Breast epithelium (tissue), 4 donors: Measurements from ENCODE around the gene CNFN. TPM values are rescaled to one million over a fixed set of nuclear protein-coding genes. Genes with fewer than 3 reads are reported as not detected.

ENCODE experiments used
- DNase-seq, 2 donors: peaks; one replicate each; pipeline ENCODE4 v3.0.0-alpha.2; 2019; ENCODE audit warnings: low spot score in 2 of 2
- H3K27ac ChIP-seq, 2 donors: fragments of 200-600 bp; sonication (generic) in 1 of 2; one replicate each; pipeline ENCODE4 v1.5.1; 2016 to 2019; ENCODE audit warnings: mild to moderate bottlenecking in 1 of 2
- H3K27me3 ChIP-seq, 2 donors: fragments of 200-600 bp; sonication (generic) in 1 of 2; one replicate each; pipeline versions ENCODE4 v1.5.1 to v1.6.0; 2017 to 2019; ENCODE audit warnings: control low read depth in 1 of 2, mild to moderate bottlenecking in 1 of 2
- H3K36me3 ChIP-seq: fragments of 200-600 bp; one replicate; pipeline ENCODE4 v1.5.1; 2019
- H3K4me1 ChIP-seq, 2 donors: fragments of 200-600 bp; sonication (generic); one replicate each; pipeline ENCODE4 v1.5.1; 2016 to 2019; ENCODE audit warnings: control low read depth in 1 of 2
- H3K4me3 ChIP-seq, 3 donors: fragments of 200-600 bp; sonication (generic); 1 replicate in 2 of 3; 2 replicates in 1 of 3; pipeline ENCODE4 v1.5.1; 2016 to 2019; ENCODE audit warnings: mild to moderate bottlenecking in 3 of 3, moderate library complexity in 2 of 3
- H3K9me3 ChIP-seq, 2 donors: fragments of 200-600 bp; sonication (generic) in 1 of 2; one replicate each; pipeline ENCODE4 v1.5.1; 2016 to 2019; ENCODE audit warnings: control low read depth in 1 of 2
- POLR2A ChIP-seq: fragments of 450-650 bp; IDR thresholded peaks from one replicate; pipeline ENCODE4 v1.6.1; 2016; ENCODE audit warnings: antibody characterized with exemption, mild to moderate bottlenecking, moderate library complexity
- POLR2AphosphoS5 ChIP-seq, 3 donors: sonication (generic); formaldehyde crosslinking; IDR thresholded peaks; one replicate each; pipeline ENCODE4 v1.6.1; 2017; ENCODE audit warnings: antibody characterized with exemption in 3 of 3
- intact Hi-C: fragments of 100-400 bp; cut with DNase I; formaldehyde crosslinking; loops from one replicate; pipeline ENCODE4 v1.15.1; 2023; ENCODE audit warnings: low total_unique reads
- total RNA-seq, 3 donors: library from RNA; depleted of rRNA; stranded (reverse); fragments of >200 nt; gene quantifications; one replicate each; pipeline ENCODE4 v1.1.0, GENCODE V29; 2016
- TF ChIP-seq, protein P1 (sequence below), 3 donors: fragments of 450-650 bp; IDR thresholded peaks; one replicate each; pipeline ENCODE4 v1.5.1; 2016 to 2017; ENCODE audit warnings: antibody characterized with exemption in 3 of 3, mild to moderate bottlenecking in 3 of 3, moderate library complexity in 3 of 3

CNFN gene
- total RNA-seq, 3 donors from 2014 or later: 2.6 to 4.8 (median 3.0) TPM

DNA sequence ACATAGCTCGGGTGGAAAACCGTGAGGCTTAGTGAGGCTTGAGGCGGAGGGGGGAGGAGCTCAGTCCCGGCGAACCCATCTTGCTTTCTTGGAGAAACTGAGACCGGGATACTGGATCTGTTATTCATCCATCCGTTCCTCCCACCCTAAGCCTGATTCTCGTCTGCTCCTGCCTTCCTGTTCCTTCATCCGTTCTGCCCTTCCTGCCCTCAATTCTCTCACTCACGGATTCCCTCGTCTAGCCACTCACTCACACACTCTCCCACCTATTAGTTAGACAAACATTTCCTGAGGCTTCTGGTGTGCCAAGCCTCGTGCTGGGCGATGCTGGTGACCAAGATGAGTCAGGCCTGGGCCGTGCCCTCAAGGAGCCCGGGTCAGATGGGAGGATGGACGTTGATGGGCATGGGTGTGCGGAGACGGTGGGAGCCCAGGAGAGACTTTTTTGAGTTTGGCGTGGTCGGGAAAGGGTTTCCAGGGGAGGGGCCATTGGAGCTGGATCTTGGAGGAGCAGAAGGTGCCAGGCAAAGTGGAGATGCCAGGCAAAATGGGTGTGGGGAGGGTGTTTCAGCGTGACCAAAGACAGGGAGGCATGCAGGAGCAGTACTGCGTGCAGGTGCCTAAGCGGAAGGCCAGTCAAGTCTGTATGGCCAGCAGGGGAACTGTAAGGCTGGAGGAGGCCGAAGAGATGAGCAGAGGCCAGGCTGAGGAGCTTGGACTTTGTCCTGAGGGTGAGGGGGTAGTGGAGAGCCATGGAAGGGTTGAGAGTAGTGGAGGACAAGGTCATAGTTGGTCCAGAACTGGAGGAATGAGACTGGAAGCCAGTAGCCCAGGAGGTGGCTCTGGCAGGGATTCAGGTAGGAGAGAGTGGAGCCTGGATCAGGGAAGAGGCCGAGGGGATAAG is 7.4 kb upstream of the CNFN start:
- Histone ChIP-seq H3K4me3 (peak overlapping the region; percentile 44 to 67 (median 55)), H3K36me3 (no peaks in the 10 kb centered on the region), H3K9me3 (no peaks in the 10 kb centered on the region), H3K4me1 (peaks cover 5 to 7% of the 10 kb centered on the region in 2 donors), H3K27me3 (no peaks in the 10 kb centered on the region), H3K27ac (peak overlapping the region; percentile 98 to 99)
- intact Hi-C loops: no loop called here
- DNase-seq: peak in 1 of 2 donors; percentile 25
- TF ChIP-seq POLR2A (no peak), POLR2AphosphoS5 (IDR thresholded peaks at IDR 0.05) (peak in 1 of 3 donors; percentile 9)
- TF ChIP-seq, protein P1, sequence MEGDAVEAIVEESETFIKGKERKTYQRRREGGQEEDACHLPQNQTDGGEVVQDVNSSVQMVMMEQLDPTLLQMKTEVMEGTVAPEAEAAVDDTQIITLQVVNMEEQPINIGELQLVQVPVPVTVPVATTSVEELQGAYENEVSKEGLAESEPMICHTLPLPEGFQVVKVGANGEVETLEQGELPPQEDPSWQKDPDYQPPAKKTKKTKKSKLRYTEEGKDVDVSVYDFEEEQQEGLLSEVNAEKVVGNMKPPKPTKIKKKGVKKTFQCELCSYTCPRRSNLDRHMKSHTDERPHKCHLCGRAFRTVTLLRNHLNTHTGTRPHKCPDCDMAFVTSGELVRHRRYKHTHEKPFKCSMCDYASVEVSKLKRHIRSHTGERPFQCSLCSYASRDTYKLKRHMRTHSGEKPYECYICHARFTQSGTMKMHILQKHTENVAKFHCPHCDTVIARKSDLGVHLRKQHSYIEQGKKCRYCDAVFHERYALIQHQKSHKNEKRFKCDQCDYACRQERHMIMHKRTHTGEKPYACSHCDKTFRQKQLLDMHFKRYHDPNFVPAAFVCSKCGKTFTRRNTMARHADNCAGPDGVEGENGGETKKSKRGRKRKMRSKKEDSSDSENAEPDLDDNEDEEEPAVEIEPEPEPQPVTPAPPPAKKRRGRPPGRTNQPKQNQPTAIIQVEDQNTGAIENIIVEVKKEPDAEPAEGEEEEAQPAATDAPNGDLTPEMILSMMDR (IDR thresholded peaks at IDR 0.05): no peak

DNA sequence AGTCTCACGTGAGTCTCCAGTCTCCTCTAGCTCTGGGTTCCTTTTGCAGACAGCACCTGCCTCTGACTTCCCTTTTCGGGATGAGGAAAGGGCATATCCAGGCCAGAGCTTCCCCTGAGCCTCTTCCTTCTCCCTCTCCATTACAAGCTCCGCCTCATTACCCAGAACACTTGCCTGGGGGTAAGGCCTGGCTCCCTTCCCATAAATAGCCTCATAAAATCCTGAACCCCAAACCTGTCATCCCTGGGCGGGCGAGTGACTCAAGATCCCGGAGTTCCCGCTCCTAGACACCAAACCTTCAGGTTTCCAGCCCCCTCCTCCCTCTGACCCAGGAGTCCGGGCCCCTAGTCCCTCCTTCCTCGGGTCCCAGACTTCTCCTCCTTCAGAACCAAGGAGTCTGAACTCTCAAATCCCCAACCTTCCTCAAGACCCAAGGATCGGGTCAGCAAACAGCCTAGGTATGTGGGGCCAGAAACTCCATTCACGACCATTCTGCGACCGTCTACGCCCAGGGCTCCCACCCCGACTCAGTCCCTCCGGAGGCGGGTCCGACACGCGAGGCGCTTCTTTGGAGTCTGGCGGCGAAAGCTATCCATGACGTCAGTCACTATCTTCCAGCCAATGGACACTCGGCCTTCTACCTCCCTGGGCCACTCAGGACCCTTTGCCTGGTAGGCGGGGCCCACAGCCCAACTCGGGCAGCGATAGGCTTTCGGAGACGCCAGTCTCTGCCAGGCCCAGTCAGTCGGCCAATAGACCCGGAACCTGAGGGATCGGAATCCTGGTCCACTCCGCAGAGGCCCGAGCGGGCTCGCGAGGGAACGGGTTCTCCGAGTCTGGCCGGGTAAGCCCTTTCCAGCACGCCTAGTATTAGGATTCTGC is 6.5 kb upstream of the CNFN start:
- peaks cover 5 to 7% of the 10 kb centered on the region in 2 donors for H3K4me1 ChIP-seq
- peak; percentile 62 for TF ChIP-seq POLR2A
- TF ChIP-seq, protein P1 (IDR thresholded peaks at IDR 0.05): peak in 1 of 3 donors; percentile 24
- peak; percentile 83 to 98 (median 88) for TF ChIP-seq POLR2AphosphoS5 (IDR thresholded peaks at IDR 0.05)
- peak overlapping the region; percentile 98 to 99 for H3K27ac ChIP-seq
- H3K27me3 ChIP-seq: no peaks in the 10 kb centered on the region
- H3K9me3 ChIP-seq: no peaks in the 10 kb centered on the region
- intact Hi-C loops: no loop called here
- peak; percentile 99 to 100 for DNase-seq
- peak overlapping the region; percentile 44 to 67 (median 55) for H3K4me3 ChIP-seq
- no peaks in the 10 kb centered on the region for H3K36me3 ChIP-seq

DNA sequence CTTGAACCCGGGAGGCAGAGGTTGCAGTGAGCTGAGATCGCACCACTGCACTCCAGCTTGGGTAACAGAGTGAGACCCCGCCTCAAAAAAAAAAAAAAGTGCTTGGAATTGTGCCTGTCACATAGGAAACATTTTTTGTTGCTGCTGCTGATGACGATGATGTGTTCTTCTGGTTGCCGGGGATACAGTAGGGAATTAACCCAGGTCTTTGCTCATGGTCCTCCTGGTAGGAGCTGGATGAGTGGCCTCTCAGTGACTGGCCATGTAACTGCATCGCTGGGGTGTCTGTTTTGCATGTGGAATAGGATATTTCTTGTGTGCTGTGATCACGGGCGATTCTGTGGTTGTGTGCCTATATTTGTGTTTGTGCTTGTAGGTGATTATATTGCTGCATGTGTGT is 4.7 kb upstream of the CNFN start:
- Histone ChIP-seq H3K9me3 (no peaks in the 10 kb centered on the region), H3K4me1 (peaks cover 5 to 7% of the 10 kb centered on the region in 2 donors), H3K27ac (no peak overlapping the region), H3K27me3 (no peaks in the 10 kb centered on the region), H3K4me3 (no peak overlapping the region), H3K36me3 (no peaks in the 10 kb centered on the region)
- TF ChIP-seq, protein P1 (IDR thresholded peaks at IDR 0.05): no peak
- TF ChIP-seq POLR2A (no peak), POLR2AphosphoS5 (IDR thresholded peaks at IDR 0.05) (no peak)
- intact Hi-C loops: no loop called here
- no peak for DNase-seq

DNA sequence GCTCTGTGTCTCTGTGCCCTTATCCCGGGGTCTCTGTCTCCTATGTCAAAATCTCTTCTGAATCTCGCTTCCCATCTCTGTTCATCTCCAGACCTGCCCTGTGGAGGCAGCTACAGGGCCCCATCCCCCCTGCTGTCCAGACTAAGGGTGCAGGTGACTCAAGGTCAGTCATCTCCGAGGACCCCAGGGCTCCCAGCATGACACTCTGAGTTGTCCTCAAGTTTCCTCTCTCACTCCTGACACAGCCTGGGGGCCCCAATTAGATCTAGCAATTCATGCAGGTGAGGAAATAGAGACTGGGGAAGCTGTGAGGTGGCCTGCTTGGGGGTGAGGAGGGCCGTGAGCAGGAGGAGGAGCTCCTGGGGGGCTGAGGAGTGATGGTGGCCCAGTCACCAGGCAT is 2.1 kb upstream of the CNFN start:
- peaks cover 0 to 3% of the 10 kb centered on the region in 2 donors for H3K4me1 ChIP-seq
- H3K27ac ChIP-seq: no peak overlapping the region
- H3K4me3 ChIP-seq: no peak overlapping the region
- intact Hi-C loops: no loop called here
- DNase-seq: no peak
- no peaks in the 10 kb centered on the region for H3K9me3 ChIP-seq
- no peak for TF ChIP-seq POLR2A
- TF ChIP-seq POLR2AphosphoS5 (IDR thresholded peaks at IDR 0.05): no peak
- TF ChIP-seq, protein P1 (IDR thresholded peaks at IDR 0.05): no peak
- no peaks in the 10 kb centered on the region for H3K27me3 ChIP-seq
- H3K36me3 ChIP-seq: no peaks in the 10 kb centered on the region
